H1 (cell line): ENCODE data around the gene KRTAP9-1. TPM values are rescaled to one million over a fixed set of nuclear protein-coding genes. Genes with fewer than 3 reads are reported as not detected.

ENCODE experiments used
- polyA plus RNA-seq, 7 experiments: library from polyadenylated mRNA; depleted of rRNA in 3 of 7; stranded (reverse) in 5 of 7; unstranded in 2 of 7; fragments of >200 nt in 5 of 7; fragments of 200-250 nt in 2 of 7; gene quantifications; 1 replicate in 5 of 7; 2 replicates in 1 of 7; 4 replicates in 1 of 7; pipeline versions ENCODE4 v1.2.1 to v1.2.3, GENCODE V29; 2011 to 2013; ENCODE audit warnings: missing spikeins in 2 of 7, mixed read lengths in 2 of 7
- total RNA-seq: library from RNA; stranded (reverse); fragmentation: NEBNext Ultra II Directional; extraction: Animal tissue kit (Norgen Biotek cat#: 25700); gene quantifications from 2 replicates; pipeline ENCODE4 v1.2.1, GENCODE V29; 2021
- TF ChIP-seq, protein P1 (sequence below): IDR thresholded peaks from 2 replicates; pipeline ENCODE4 v1.6.1; 2011; ENCODE audit warnings: low read length, improper control_type of control experiment

The KRTAP9-1 gene
- total and polyA plus RNA-seq, 2 of the 8 experiments (the other 6 are each of a cell fraction or from before 2014, with no cell fraction given): not detected

DNA sequence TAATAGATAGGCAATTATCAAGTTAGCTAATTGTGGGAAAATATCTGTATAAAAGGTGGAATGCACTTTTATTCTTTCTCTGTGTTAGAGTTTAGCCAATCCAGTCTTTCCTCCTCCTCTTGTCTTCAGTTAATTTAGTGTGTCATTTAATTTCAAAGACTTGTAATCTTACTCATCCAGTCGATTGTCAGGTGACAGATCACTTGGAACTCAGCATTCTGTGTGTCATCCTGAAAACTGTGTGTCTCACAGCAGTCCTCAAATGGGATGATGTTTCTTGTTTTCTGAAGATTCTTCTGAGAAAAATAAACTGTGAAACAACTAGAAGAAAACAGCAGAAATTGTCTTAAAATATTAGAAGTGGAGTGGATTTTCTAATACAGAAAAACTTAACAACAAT is 4.7 kb upstream of the KRTAP9-1 start (continued):
- TF ChIP-seq, protein P1, sequence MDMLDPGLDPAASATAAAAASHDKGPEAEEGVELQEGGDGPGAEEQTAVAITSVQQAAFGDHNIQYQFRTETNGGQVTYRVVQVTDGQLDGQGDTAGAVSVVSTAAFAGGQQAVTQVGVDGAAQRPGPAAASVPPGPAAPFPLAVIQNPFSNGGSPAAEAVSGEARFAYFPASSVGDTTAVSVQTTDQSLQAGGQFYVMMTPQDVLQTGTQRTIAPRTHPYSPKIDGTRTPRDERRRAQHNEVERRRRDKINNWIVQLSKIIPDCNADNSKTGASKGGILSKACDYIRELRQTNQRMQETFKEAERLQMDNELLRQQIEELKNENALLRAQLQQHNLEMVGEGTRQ: no peak
